Gastrocnemius medialis (tissue), 4 donors: Measurements from ENCODE around the gene DCLK2.

Experiments
- POLR2A ChIP-seq, 2 donors: fragments of 450-650 bp; IDR thresholded peaks; one replicate each; pipeline ENCODE4 v1.6.1; 2017; ENCODE audit warnings: antibody characterized with exemption in 2 of 2, mild to moderate bottlenecking in 2 of 2, moderate library complexity in 2 of 2
- TF ChIP-seq, protein P1 (sequence below), 5 experiments: fragments of 450-650 bp in 3 of 5; fragments of 200-600 bp in 2 of 5; sonication (generic) in 2 of 5; IDR thresholded peaks in 4 of 5; conservative IDR thresholded peaks in 1 of 5; 1 replicate in 4 of 5; 2 replicates in 1 of 5; pipeline ENCODE4 v1.5.1; 2016 to 2019; ENCODE audit warnings: antibody characterized with exemption in 5 of 5, mild to moderate bottlenecking in 3 of 5, moderate library complexity in 3 of 5

DNA sequence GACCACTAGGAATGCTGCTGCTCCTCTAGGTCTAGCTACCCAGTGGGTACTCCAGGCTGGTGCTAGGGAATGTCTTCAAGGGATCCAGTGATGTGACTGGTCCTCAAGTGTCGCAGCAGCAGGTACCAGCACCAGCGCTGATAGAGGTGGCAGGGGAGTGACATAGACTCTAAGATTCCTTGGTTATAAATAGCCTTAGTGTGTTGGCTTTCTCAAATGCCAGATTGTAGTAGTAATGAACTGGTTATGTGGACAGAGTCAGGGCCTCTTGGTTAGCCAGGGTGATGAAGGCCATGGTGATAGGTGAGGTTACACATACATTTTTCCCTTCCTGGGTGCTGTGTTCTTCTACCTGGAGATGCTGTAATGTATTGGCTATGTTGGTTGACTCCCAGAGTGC, 38.3 kb downstream of the DCLK2 start:
- TF ChIP-seq, protein P1, sequence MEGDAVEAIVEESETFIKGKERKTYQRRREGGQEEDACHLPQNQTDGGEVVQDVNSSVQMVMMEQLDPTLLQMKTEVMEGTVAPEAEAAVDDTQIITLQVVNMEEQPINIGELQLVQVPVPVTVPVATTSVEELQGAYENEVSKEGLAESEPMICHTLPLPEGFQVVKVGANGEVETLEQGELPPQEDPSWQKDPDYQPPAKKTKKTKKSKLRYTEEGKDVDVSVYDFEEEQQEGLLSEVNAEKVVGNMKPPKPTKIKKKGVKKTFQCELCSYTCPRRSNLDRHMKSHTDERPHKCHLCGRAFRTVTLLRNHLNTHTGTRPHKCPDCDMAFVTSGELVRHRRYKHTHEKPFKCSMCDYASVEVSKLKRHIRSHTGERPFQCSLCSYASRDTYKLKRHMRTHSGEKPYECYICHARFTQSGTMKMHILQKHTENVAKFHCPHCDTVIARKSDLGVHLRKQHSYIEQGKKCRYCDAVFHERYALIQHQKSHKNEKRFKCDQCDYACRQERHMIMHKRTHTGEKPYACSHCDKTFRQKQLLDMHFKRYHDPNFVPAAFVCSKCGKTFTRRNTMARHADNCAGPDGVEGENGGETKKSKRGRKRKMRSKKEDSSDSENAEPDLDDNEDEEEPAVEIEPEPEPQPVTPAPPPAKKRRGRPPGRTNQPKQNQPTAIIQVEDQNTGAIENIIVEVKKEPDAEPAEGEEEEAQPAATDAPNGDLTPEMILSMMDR (IDR thresholded peaks at IDR 0.05 in 4 of 5, conservative IDR thresholded peaks at IDR 0.05 in 1 of 5): no peak
- no peak for TF ChIP-seq POLR2A (IDR thresholded peaks at IDR 0.05)
